Left ventricle myocardium inferior (tissue), 1 donor: Measurements from ENCODE around the gene GHR. TPM values are rescaled to one million over a fixed set of nuclear protein-coding genes. Genes with fewer than 3 reads are reported as not detected.

Source experiments
- DNase-seq: peaks from one replicate; pipeline ENCODE4 v3.0.0-alpha.2; 2020
- H3K27ac ChIP-seq: fragments of 200-600 bp; replicated peaks from 2 replicates; pipeline ENCODE4 v1.8.0; 2021
- H3K27me3 ChIP-seq: fragments of 200-600 bp; 2 replicates; pipeline ENCODE4 v1.8.0; 2021; ENCODE audit warnings: low read depth
- H3K36me3 ChIP-seq: fragments of 200-600 bp; 2 replicates; pipeline ENCODE4 v1.8.0; 2021
- H3K4me1 ChIP-seq: fragments of 200-600 bp; 2 replicates; pipeline ENCODE4 v1.8.0; 2021
- H3K4me3 ChIP-seq: fragments of 200-600 bp; 2 replicates; pipeline ENCODE4 v1.8.0; 2021; ENCODE audit warnings: mild to moderate bottlenecking, moderate library complexity
- H3K9me3 ChIP-seq: fragments of 200-600 bp; replicated peaks from 2 replicates; pipeline ENCODE4 v1.8.0; 2021
- intact Hi-C: fragments of 100-400 bp; cut with micrococcal nuclease; formaldehyde crosslinking; loops from one replicate; pipeline ENCODE4 v1.11.0; 2022
- total RNA-seq: library from RNA; stranded (reverse); fragmentation: NEBNext Ultra II Directional; extraction: Animal tissue kit (Norgen Biotek cat#: 25700); gene quantifications from one replicate; pipeline ENCODE4 v1.2.1, GENCODE V29; 2021
- TF ChIP-seq, protein P1 (sequence below): fragments of 200-600 bp; IDR thresholded peaks from 2 replicates; pipeline ENCODE4 v1.8.0; 2021; ENCODE audit warnings: antibody characterized with exemption, mild to moderate bottlenecking, borderline replicate concordance
- donor health status: DM: no; HTN: yes; CAD: no; lungs with severe emphysema.

Gene GHR
- total RNA-seq, 1 donor from 2014 or later: 12.9 TPM

DNA sequence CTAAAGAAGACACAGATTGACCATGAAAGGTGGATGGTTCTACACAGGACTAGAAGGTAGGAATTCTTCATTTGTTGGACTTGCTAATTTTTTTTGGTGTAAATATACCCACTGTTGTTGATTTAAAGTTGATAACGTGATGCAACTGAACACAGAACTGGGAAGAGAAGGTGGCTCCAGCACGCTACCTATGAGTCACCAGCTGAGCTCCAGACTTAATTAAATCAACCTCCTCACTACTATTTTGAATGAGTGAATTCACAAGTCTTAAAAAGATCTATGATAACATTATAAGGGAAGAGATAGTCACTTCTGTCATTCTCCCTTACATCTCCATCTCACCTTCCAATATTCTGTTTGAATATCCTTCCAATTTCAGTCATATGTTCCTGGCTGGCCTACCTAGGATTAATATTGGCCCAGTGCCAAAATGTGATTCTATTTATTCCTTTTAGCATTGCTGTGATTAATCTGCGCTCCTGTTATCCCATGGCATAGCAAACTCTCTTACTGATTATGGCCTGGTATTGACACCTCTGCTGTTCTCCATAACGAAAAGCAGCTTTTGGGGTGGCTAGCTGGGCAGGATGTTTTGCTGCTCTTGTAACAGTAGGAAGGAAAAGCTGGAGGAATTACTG lies 197.5 kb downstream of the GHR start:
- TF ChIP-seq, protein P1, sequence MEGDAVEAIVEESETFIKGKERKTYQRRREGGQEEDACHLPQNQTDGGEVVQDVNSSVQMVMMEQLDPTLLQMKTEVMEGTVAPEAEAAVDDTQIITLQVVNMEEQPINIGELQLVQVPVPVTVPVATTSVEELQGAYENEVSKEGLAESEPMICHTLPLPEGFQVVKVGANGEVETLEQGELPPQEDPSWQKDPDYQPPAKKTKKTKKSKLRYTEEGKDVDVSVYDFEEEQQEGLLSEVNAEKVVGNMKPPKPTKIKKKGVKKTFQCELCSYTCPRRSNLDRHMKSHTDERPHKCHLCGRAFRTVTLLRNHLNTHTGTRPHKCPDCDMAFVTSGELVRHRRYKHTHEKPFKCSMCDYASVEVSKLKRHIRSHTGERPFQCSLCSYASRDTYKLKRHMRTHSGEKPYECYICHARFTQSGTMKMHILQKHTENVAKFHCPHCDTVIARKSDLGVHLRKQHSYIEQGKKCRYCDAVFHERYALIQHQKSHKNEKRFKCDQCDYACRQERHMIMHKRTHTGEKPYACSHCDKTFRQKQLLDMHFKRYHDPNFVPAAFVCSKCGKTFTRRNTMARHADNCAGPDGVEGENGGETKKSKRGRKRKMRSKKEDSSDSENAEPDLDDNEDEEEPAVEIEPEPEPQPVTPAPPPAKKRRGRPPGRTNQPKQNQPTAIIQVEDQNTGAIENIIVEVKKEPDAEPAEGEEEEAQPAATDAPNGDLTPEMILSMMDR: no peak
- Histone ChIP-seq H3K36me3 (no peaks in the 10 kb centered on the region), H3K9me3 (no peaks in the 10 kb centered on the region), H3K27me3 (no peaks in the 10 kb centered on the region), H3K4me3 (no peak overlapping the region), H3K27ac (peak overlapping the region; percentile 30), H3K4me1 (peaks cover 25% of the 10 kb centered on the region)
- intact Hi-C loops: no loop called here
- DNase-seq: no peak

DNA sequence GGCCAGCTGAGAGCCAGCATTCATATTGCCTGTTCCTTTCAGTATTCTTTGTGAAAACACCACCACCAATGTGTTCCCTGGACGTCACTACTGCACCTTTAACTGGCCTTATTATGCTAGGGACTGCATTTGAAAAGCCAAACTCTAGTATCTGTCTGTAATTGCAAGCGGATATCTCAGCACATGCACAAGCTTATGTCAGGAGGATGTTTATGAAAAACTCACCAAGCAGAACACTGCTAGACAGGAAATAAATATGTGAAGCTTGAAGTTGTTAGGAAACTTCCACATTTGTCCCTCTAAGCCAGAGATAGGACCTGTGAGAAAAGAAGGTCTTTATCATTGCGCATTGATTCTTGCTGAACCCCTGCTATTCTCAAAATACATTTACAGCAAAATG lies 198.0 kb downstream of the GHR start:
- TF ChIP-seq, protein P1: no peak
- Histone ChIP-seq H3K4me3 (no peak overlapping the region), H3K4me1 (peaks cover 25% of the 10 kb centered on the region), H3K27me3 (no peaks in the 10 kb centered on the region), H3K9me3 (no peaks in the 10 kb centered on the region), H3K36me3 (no peaks in the 10 kb centered on the region), H3K27ac (peak overlapping the region; percentile 30)
- DNase-seq: no peak
- intact Hi-C loops: no loop called here

DNA sequence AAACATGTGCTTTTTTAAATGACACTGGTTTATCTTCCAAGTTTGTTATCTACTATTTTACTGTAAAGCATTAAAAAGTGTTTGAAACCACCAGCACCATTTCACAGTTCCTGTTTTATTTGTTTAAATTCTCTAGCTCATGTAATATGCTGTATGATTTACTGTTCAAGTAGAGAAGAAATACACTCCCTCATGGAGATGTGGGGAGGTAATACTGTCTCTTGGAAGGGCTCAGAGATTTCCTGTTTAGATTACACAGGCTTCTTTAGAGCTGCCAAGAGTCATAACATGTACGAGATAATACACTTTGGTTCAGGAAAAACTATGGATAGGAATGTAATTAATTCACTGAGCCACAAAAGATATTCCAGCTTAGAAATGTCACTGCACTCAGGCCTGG lies 198.4 kb downstream of the GHR start:
- intact Hi-C loops: no loop called here
- peak overlapping the region; percentile 30 for H3K27ac ChIP-seq
- TF ChIP-seq, protein P1: no peak

DNA sequence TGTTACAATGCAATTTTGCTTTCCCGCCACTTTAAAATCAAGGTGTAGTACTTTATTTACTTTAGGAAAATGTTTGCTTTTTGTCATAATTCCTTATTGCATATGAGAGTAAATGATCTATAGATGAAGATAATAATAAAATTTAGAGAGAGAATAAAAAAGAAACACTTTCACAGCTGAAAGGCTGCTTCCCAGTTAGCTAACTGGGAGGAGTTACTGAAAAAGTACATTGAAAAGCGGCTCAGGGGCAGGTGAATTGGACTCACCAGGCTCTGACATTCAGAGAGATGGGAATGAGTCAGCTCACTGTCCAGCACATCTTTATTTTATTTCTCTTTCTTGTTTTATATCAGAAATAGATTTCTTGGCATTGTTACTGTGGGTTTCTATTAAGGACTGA lies 201.7 kb downstream of the GHR start:
- Histone ChIP-seq H3K4me3 (no peak overlapping the region), H3K4me1 (peaks cover 25% of the 10 kb centered on the region), H3K36me3 (no peaks in the 10 kb centered on the region), H3K27me3 (no peaks in the 10 kb centered on the region), H3K27ac (no peak overlapping the region), H3K9me3 (no peaks in the 10 kb centered on the region)
- TF ChIP-seq, protein P1: no peak
- intact Hi-C loops: no loop called here
- DNase-seq: no peak

More for the DNA sequence above, 198.4 kb downstream of the GHR start:
- no peaks in the 10 kb centered on the region for H3K9me3 ChIP-seq
- peaks cover 25% of the 10 kb centered on the region for H3K4me1 ChIP-seq
- H3K27me3 ChIP-seq: no peaks in the 10 kb centered on the region
- H3K4me3 ChIP-seq: no peak overlapping the region
- H3K36me3 ChIP-seq: no peaks in the 10 kb centered on the region
- DNase-seq: no peak

DNA sequence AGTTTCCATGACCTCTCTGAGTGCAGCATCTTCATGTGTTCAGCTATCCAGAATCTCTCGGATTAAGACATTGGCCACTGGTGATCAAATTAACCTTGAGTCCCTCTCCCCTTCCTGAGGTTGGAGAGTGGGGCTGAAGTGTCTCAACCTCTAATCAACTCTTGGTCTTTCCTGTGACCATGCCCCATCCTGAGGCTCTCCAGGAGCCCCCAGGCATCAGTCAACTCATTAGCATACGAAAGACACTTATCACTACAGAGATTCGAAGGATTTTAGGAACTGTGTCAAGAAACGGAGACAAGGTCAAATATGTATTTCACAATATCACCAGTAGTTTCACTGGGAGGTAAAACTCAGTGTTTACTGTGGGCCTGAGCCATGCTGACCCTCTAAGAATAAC lies 203.2 kb downstream of the GHR start:
- TF ChIP-seq, protein P1: no peak
- H3K4me1 ChIP-seq: peaks cover 19% of the 10 kb centered on the region
- no peaks in the 10 kb centered on the region for H3K27me3 ChIP-seq
- DNase-seq: no peak
- H3K27ac ChIP-seq: no peak overlapping the region
- no peaks in the 10 kb centered on the region for H3K9me3 ChIP-seq
- H3K4me3 ChIP-seq: no peak overlapping the region
- H3K36me3 ChIP-seq: no peaks in the 10 kb centered on the region
- intact Hi-C loops: no loop called here
